Activated CD8-positive, alpha-beta memory T cell treated with anti-CD3 and anti-CD28 coated beads, Interleukin-2, amount 10 ng/mL, durations not matched to agents 7 days and 5 days (primary cell): ENCODE measurements around the gene ASCC3. TPM values are rescaled to one million over a fixed set of nuclear protein-coding genes. Genes with fewer than 3 reads are reported as not detected.
"Not testable (repeated sequence)": the region's sequence is repeated elsewhere in the genome, so short reads cannot be mapped to it uniquely, and the experiment has no call there.

Experiments used
- ATAC-seq: fragments of 150-1000 bp; cut with Tn5 transposase; one replicate; pipeline ENCODE4 v1.10.0; 2021; ENCODE audit warnings: moderate library complexity
- CTCF ChIA-PET: fragments of 350-600 bp; sonication (Branson Sonifier 250); formaldehyde crosslinking; loops from one replicate; lab custom pipeline; 2021; ENCODE audit warnings: antibody characterized with exemption; lab: Charles Lee
- DNase-seq: peaks from one replicate; pipeline ENCODE4 v3.0.0-alpha.2; 2020
- H3K27ac Mint-ChIP-seq: one replicate; pipeline ENCODE4 v1.8.0; 2021; ENCODE audit warnings: mild to moderate bottlenecking, mixed read lengths
- H3K27me3 Mint-ChIP-seq: one replicate; pipeline ENCODE4 v1.8.0; 2021; ENCODE audit warnings: mixed read lengths
- H3K36me3 Mint-ChIP-seq: one replicate; pipeline ENCODE4 v1.8.0; 2021; ENCODE audit warnings: mild to moderate bottlenecking, mixed read lengths
- H3K4me1 Mint-ChIP-seq: one replicate; pipeline ENCODE4 v1.8.0; 2021; ENCODE audit warnings: mixed read lengths
- H3K4me3 Mint-ChIP-seq: one replicate; pipeline ENCODE4 v1.8.0; 2021; ENCODE audit warnings: mild to moderate bottlenecking, moderate library complexity, mixed read lengths
- H3K9me3 Mint-ChIP-seq: one replicate; pipeline ENCODE4 v1.8.0; 2022; ENCODE audit warnings: low read depth, mixed read lengths
- total RNA-seq, 2 experiments: library from RNA; stranded (reverse); gene quantifications; one replicate each; pipeline ENCODE4 v1.2.3, GENCODE V29; 2021

The ASCC3 gene
- total RNA-seq, 2 experiments from 2014 or later = 63.1 to 64.8 TPM

GRCh38 chr6:100901582-100901981 is 20.5 kb upstream of the ASCC3 start:
- ATAC-seq = no peak
- Mint-ChIP-seq H3K9me3 (no peaks in the 10 kb centered on the region), H3K4me1 (no peaks in the 10 kb centered on the region), H3K4me3 (no peak overlapping the region), H3K27me3 (no peaks in the 10 kb centered on the region), H3K36me3 (no peaks in the 10 kb centered on the region), H3K27ac (no peak overlapping the region)
- CTCF ChIA-PET = no interaction called here
- DNase-seq = no peak

DNA sequence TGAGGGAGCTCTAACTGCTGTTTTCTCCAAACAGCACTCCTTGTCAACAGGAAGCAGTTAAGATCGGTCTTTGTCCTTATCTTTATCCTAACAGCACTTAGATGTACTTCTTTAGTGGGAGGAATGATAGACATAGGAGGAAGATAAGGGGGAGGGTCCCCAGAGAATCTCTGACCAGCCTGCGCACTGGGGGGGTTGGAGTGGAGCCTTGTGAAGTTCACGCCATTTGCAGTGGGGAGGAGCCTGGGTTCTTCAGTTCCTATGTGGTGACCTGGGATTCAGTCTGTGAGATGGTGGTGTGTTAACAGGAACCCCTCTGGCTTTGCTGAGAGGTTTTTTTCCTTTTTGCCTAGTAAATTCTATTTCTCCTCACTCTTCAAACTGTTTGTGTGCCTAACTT is 18.1 kb upstream of the ASCC3 start:
- H3K4me3 Mint-ChIP-seq = no peak overlapping the region
- DNase-seq (no peak), ATAC-seq (no peak)
- H3K9me3 Mint-ChIP-seq = no peaks in the 10 kb centered on the region
- no peaks in the 10 kb centered on the region for H3K36me3 Mint-ChIP-seq
- H3K27me3 Mint-ChIP-seq = no peaks in the 10 kb centered on the region
- CTCF ChIA-PET = no interaction called here
- no peaks in the 10 kb centered on the region for H3K4me1 Mint-ChIP-seq
- H3K27ac Mint-ChIP-seq = no peak overlapping the region

- CTCF ChIA-PET = no interaction called here
- Mint-ChIP-seq H3K27me3 (no peaks in the 10 kb centered on the region), H3K9me3 (no peaks in the 10 kb centered on the region), H3K27ac (no peak overlapping the region), H3K36me3 (no peaks in the 10 kb centered on the region), H3K4me3 (no peak overlapping the region), H3K4me1 (no peaks in the 10 kb centered on the region)
- no peak for ATAC-seq
- no peak for DNase-seq
These were observed 16.5 kb upstream of the ASCC3 start for GRCh38 chr6:100897671-100898070.

DNA sequence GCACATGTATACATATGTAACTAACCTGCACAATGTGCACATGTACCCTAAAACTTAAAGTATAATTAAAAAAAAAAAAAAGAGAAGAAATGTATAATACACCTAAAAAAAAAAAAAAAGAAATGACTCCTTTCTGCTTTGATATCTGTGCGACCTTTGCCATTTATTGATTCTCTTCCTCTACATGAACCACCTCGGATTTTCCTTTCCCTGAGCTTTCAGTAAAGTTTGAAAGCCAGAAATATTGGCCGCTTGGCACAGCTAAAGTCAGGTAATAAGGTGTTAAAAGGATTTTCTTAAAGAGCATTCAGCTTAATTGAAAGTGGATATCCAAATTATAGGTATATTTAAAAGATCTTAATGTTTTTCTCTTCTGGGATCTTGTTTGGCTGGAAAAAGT is 12.6 kb upstream of the ASCC3 start:
- no peak overlapping the region for H3K4me3 Mint-ChIP-seq
- H3K36me3 Mint-ChIP-seq = no peaks in the 10 kb centered on the region
- ATAC-seq (no peak), DNase-seq (no peak)
- CTCF ChIA-PET = no interaction called here
- no peaks in the 10 kb centered on the region for H3K4me1 Mint-ChIP-seq
- no peaks in the 10 kb centered on the region for H3K9me3 Mint-ChIP-seq
- no peak overlapping the region for H3K27ac Mint-ChIP-seq
- H3K27me3 Mint-ChIP-seq = no peaks in the 10 kb centered on the region

DNA sequence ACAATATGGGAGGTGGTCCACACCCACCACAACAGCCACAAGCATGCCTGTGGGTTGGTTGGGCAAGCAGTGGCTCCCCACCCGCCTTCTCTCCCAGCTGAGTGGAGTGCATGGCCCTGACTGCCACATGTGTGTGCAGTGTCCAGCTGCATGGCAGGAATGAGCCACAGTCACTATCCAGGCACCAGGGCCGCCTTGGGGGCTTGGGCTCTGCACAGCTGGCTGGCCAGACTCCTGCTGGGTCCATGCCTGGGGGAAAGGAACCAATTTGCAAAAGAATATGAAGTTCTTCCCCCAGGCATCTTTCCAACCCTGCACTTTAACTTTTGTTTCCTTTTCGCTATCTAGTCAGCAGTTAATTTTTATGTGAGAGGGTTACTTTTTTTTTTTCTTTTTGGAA is 11.6 kb upstream of the ASCC3 start:
- Mint-ChIP-seq H3K4me3 (no peak overlapping the region), H3K4me1 (no peaks in the 10 kb centered on the region), H3K9me3 (no peaks in the 10 kb centered on the region), H3K27me3 (no peaks in the 10 kb centered on the region), H3K27ac (no peak overlapping the region), H3K36me3 (no peaks in the 10 kb centered on the region)
- CTCF ChIA-PET = no interaction called here
- DNase-seq (no peak), ATAC-seq (no peak)

DNA sequence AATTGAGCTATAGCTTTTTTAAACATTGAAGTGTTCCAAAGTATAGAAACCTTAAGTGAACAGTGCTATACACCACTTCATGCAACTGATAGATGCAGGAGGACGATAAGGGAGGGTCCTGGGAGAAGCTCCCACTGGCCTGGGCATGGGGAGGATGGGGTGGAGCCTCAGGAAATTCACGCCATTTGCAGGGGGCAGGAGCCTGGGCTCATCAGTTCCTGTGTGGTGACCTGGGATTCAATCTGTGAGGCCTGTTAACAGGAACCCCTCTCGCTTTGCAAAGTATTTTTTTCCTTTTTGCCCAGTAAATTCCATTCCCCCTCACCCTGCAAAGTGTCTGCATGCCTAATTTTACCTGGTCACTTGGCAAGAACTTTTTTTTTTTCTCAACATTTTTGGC is 11.0 kb upstream of the ASCC3 start:
- DNase-seq (no peak), ATAC-seq (no peak)
- CTCF ChIA-PET = no interaction called here
- no peaks in the 10 kb centered on the region for H3K4me1 Mint-ChIP-seq
- no peaks in the 10 kb centered on the region for H3K9me3 Mint-ChIP-seq
- no peaks in the 10 kb centered on the region for H3K36me3 Mint-ChIP-seq
- H3K27me3 Mint-ChIP-seq = no peaks in the 10 kb centered on the region
- no peak overlapping the region for H3K4me3 Mint-ChIP-seq
- no peak overlapping the region for H3K27ac Mint-ChIP-seq

- Mint-ChIP-seq H3K4me1 (no peaks in the 10 kb centered on the region), H3K9me3 (no peaks in the 10 kb centered on the region), H3K4me3 (no peak overlapping the region), H3K27ac (no peak overlapping the region), H3K36me3 (no peaks in the 10 kb centered on the region), H3K27me3 (no peaks in the 10 kb centered on the region)
- ATAC-seq (no peak), DNase-seq (no peak)
- CTCF ChIA-PET = no interaction called here
These were observed 9.9 kb upstream of the ASCC3 start for GRCh38 chr6:100891079-100891478.

DNA sequence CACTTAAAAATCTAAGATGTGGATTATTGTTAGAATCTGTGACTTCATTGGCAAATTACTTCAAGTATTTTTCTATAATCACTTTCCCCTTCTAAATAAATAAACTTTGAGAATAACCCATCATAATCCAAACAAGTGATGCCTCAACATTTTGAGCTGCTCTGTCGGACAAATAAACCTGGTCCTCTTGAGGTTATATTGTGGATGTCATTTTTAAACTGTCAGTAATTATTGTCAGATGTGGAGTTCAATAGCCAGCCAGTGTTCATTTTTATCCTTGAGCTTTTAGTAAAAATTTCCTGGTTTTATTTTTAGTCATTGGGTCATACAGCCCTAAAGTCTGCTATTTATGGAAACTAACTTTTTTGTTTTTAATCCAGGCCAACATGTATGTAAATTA is 9.5 kb upstream of the ASCC3 start:
- DNase-seq, H3K36me3 Mint-ChIP-seq, H3K4me1 Mint-ChIP-seq, H3K27me3 Mint-ChIP-seq, H3K27ac Mint-ChIP-seq, H3K4me3 Mint-ChIP-seq, H3K9me3 Mint-ChIP-seq, CTCF ChIA-PET, ATAC-seq: not testable (repeated sequence)

DNA sequence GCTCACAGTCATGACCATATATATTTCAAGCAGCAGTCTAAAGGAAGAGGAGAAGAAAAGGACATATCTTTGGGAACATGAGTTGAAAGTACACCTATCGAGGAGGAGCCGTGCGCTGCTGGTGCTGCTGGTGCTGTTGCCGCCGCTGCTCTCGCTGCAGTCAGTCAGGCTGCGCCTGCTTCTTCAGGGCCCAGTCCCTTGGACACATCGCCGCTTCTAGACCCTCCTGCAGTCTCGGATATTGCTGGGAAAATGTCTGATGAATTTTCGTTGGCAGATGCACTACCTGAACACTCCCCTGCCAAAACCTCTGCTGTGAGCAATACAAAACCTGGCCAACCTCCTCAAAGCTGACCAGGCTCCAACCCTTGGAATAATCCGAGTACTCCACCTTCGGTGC is 8.2 kb upstream of the ASCC3 start:
- H3K4me1 Mint-ChIP-seq = no peaks in the 10 kb centered on the region
- DNase-seq (no peak), ATAC-seq (no peak)
- CTCF ChIA-PET = no interaction called here
- no peak overlapping the region for H3K27ac Mint-ChIP-seq
- no peaks in the 10 kb centered on the region for H3K36me3 Mint-ChIP-seq
- H3K4me3 Mint-ChIP-seq = no peak overlapping the region
- no peaks in the 10 kb centered on the region for H3K9me3 Mint-ChIP-seq
- H3K27me3 Mint-ChIP-seq = no peaks in the 10 kb centered on the region

DNA sequence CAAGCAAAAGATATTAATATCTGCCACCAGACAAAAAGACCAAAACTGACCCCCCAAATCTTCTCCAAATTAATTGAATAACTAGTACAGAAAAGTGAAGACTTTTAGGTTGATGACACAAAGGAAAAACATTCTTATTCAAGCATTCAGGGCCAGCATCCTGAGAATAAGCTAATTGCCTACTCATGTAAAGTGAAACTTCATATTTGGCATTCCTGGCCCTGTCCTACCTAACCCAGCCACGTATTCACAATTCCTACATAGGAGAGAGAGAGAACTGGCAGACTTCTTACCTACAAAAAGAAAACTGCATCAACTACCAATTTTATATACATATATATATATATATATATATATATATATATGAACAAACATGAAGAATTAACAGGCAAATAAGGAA is 4.9 kb upstream of the ASCC3 start:
- ATAC-seq (no peak), DNase-seq (no peak)
- no peaks in the 10 kb centered on the region for H3K27me3 Mint-ChIP-seq
- CTCF ChIA-PET = no interaction called here
- no peak overlapping the region for H3K27ac Mint-ChIP-seq
- H3K9me3 Mint-ChIP-seq = no peaks in the 10 kb centered on the region
- peaks cover 3% of the 10 kb centered on the region for H3K36me3 Mint-ChIP-seq
- no peak overlapping the region for H3K4me3 Mint-ChIP-seq
- peaks cover 10% of the 10 kb centered on the region for H3K4me1 Mint-ChIP-seq

GRCh38 chr6:100883347-100883746 is 2.2 kb upstream of the ASCC3 start:
- H3K4me3 Mint-ChIP-seq = no peak overlapping the region
- no peaks in the 10 kb centered on the region for H3K27me3 Mint-ChIP-seq
- H3K27ac Mint-ChIP-seq = no peak overlapping the region
- DNase-seq (no peak), ATAC-seq (no peak)
- peaks cover 28% of the 10 kb centered on the region for H3K4me1 Mint-ChIP-seq
- H3K36me3 Mint-ChIP-seq = peaks cover 12% of the 10 kb centered on the region
- CTCF ChIA-PET = no interaction called here
- H3K9me3 Mint-ChIP-seq = no peaks in the 10 kb centered on the region

DNA sequence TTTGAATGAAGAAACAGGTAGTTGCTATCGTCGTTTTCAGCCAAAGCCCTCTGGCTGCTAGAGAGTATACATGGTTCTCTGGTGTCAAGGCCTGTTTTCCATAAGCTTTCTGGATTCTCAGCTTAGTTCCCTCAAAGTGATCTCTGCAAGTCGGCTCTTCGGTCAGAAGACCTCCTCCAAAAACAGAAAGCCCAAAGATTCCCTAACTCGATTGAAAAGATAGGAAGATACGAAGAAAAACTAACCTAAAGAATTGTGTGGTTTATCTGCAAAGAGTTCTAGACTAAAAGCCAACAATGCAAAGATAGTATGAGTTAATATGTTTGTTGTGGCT is 545 bp upstream of the ASCC3 start:
- ATAC-seq = no peak
- Mint-ChIP-seq H3K27me3 (no peaks in the 10 kb centered on the region), H3K4me1 (peaks cover 38% of the 10 kb centered on the region), H3K9me3 (no peaks in the 10 kb centered on the region), H3K36me3 (peaks cover 16% of the 10 kb centered on the region), H3K4me3 (peak overlapping the region; percentile 99), H3K27ac (peak overlapping the region; percentile 100)
- CTCF ChIA-PET = interaction anchor here (1.2 kb wide), 1 partner anchor 13 kb away, joined by 3 read pairs; no protein-coding TSS in a partner anchor
- DNase-seq = no peak

- no peak for ATAC-seq
- peaks cover 27% of the 10 kb centered on the region for H3K36me3 Mint-ChIP-seq
- H3K27me3 Mint-ChIP-seq = no peaks in the 10 kb centered on the region
- peaks cover 45% of the 10 kb centered on the region for H3K4me1 Mint-ChIP-seq
- H3K9me3 Mint-ChIP-seq = no peaks in the 10 kb centered on the region
- CTCF ChIA-PET = interaction anchor here (1.2 to 2.2 kb wide), 3 partner anchors 10 to 16 kb away, joined by 3 to 7 read pairs (median 3); no protein-coding TSS in a partner anchor
- peak overlapping the region; percentile 99 for H3K4me3 Mint-ChIP-seq
- DNase-seq = no peak
- peak overlapping the region; percentile 100 for H3K27ac Mint-ChIP-seq
These were observed 828 bp downstream of the ASCC3 start for GRCh38 chr6:100880149-100880852.

- Mint-ChIP-seq H3K4me1 (peaks cover 50% of the 10 kb centered on the region), H3K36me3 (peaks cover 35% of the 10 kb centered on the region), H3K4me3 (peak overlapping the region; percentile 99), H3K27ac (peak overlapping the region; percentile 31), H3K27me3 (no peaks in the 10 kb centered on the region), H3K9me3 (no peaks in the 10 kb centered on the region)
- ATAC-seq = no peak
- CTCF ChIA-PET = interaction anchor here (1.2 to 2.2 kb wide), 2 partner anchors 9 to 15 kb away, joined by 3 to 7 read pairs; no protein-coding TSS in a partner anchor
- no peak for DNase-seq
These were observed 1.8 kb downstream of the ASCC3 start for GRCh38 chr6:100879317-100879716.
